Stimulated activated CD4-positive, alpha-beta T cell treated with anti-CD3 and anti-CD28 coated beads, TNF-alpha, amount 100 ng/mL, for 4 hours (primary cell): Measurements from ENCODE around the gene ANKRD53.
"Not testable (repeated sequence)": the region's sequence is repeated elsewhere in the genome, so short reads cannot be mapped to it uniquely, and the experiment has no call there.

Source experiments
- DNase-seq, 3 experiments: peaks; one replicate each; pipeline ENCODE4 v3.0.0-alpha.2; 2020; ENCODE audit warnings: low read depth in 3 of 3

The ANKRD53 gene

GRCh38 chr2:70988726-70989648 is 10.6 kb downstream of the ANKRD53 start:
- DNase-seq: no peak

GRCh38 chr2:70990216-70990615 is 11.8 kb downstream of the ANKRD53 start:
- DNase-seq: no peak

GRCh38 chr2:70991142-70991541 is 12.7 kb downstream of the ANKRD53 start:
- DNase-seq: no peak

GRCh38 chr2:70991742-70992141 is 13.3 kb downstream of the ANKRD53 start:
- DNase-seq: no peak

GRCh38 chr2:70992945-70993853 is 14.8 kb downstream of the ANKRD53 start:
- no peak for DNase-seq

GRCh38 chr2:70994009-70994698 is 15.7 kb downstream of the ANKRD53 start:
- DNase-seq: no peak

GRCh38 chr2:70994699-70995425 is 16.4 kb downstream of the ANKRD53 start, which contains the start of gene TEX261:
TSS of gene TEX261 (minus strand) at chr2:70994873. CDS start at chr2:70994757, 116 bp downstream.
- peak; percentile 78 to 87 (median 78) for DNase-seq

GRCh38 chr2:70995426-70995729 is 16.9 kb downstream of the ANKRD53 start:
- peak in 2 of 3 experiments; percentile 21 to 35 for DNase-seq

- DNase-seq: not testable (repeated sequence)
Observed at GRCh38 chr2:70998885-70999284, 20.5 kb downstream of the ANKRD53 start.

GRCh38 chr2:70999362-70999761 is 20.9 kb downstream of the ANKRD53 start:
- no peak for DNase-seq

GRCh38 chr2:70999931-71000330 is 21.5 kb downstream of the ANKRD53 start:
- DNase-seq: not testable (repeated sequence)

GRCh38 chr2:71000780-71001591 is 22.6 kb downstream of the ANKRD53 start:
- DNase-seq: peak; percentile 58 to 67 (median 60)

GRCh38 chr2:71001592-71001927 is 23.1 kb downstream of the ANKRD53 start:
- no peak for DNase-seq

- no peak for DNase-seq
Observed at GRCh38 chr2:71001981-71002570, 23.6 kb downstream of the ANKRD53 start.

GRCh38 chr2:71003396-71003795 is 25.0 kb downstream of the ANKRD53 start:
- no peak for DNase-seq

GRCh38 chr2:71003966-71004755 is 25.7 kb downstream of the ANKRD53 start:
- DNase-seq: no peak

GRCh38 chr2:71004857-71005256 is 26.4 kb downstream of the ANKRD53 start:
- no peak for DNase-seq

- DNase-seq: no peak
Observed at GRCh38 chr2:71005271-71006202, 27.1 kb downstream of the ANKRD53 start.
